ENCODE results near the gene FAM53C.

Gene FAM53C

GRCh38 chr5:138334867-138335447 is 3.1 kb upstream of the FAM53C start:
- Histone ChIP-seq H3K4me1 (peaks cover 39% of the 10 kb centered on the region), H3K9me3 (no peaks in the 10 kb centered on the region), H3K36me3 (no peaks in the 10 kb centered on the region), H4K20me1 (peaks cover 15% of the 10 kb centered on the region), H3K27ac (no peak overlapping the region), H3K4me3 (no peak overlapping the region), H3K27me3 (no peaks in the 10 kb centered on the region), H3K9ac (no peak overlapping the region), H3K4me2 (no peak overlapping the region)
- no peak for TF ChIP-seq Cebpa-rat (IDR thresholded peaks at IDR 0.05)

- peaks cover 43% of the 10 kb centered on the region for H3K4me1 ChIP-seq
- TF ChIP-seq Cebpa-rat (IDR thresholded peaks at IDR 0.05) = no peak
- H3K9me3 ChIP-seq = no peaks in the 10 kb centered on the region
Measured at GRCh38 chr5:138336952-138337684, 948 bp upstream of the FAM53C start.

GRCh38 chr5:138338411-138339090 is 485 bp downstream of the FAM53C start:
- peak overlapping the region; percentile 99 for H3K9ac ChIP-seq
- H4K20me1 ChIP-seq = peaks cover 46% of the 10 kb centered on the region
- H3K4me2 ChIP-seq = peak overlapping the region; percentile 90
- H3K36me3 ChIP-seq = peaks cover 31% of the 10 kb centered on the region
- H3K4me1 ChIP-seq = peaks cover 35% of the 10 kb centered on the region
- TF ChIP-seq Cebpa-rat (IDR thresholded peaks at IDR 0.05) = no peak
- no peaks in the 10 kb centered on the region for H3K9me3 ChIP-seq
- H3K27me3 ChIP-seq = no peaks in the 10 kb centered on the region
- peak overlapping the region; percentile 81 for H3K4me3 ChIP-seq
- peak overlapping the region; percentile 99 for H3K27ac ChIP-seq

More at GRCh38 chr5:138336952-138337684, 948 bp upstream of the FAM53C start:
- peak overlapping the region; percentile 99 for H3K27ac ChIP-seq
- H3K9ac ChIP-seq = peak overlapping the region; percentile 99
- peaks cover 17% of the 10 kb centered on the region for H3K36me3 ChIP-seq
- H3K4me2 ChIP-seq = peak overlapping the region; percentile 90
- no peaks in the 10 kb centered on the region for H3K27me3 ChIP-seq
- peak overlapping the region; percentile 81 for H3K4me3 ChIP-seq
- H4K20me1 ChIP-seq = peaks cover 36% of the 10 kb centered on the region

- no peaks in the 10 kb centered on the region for H3K9me3 ChIP-seq
- peak overlapping the region; percentile 90 for H3K4me2 ChIP-seq
- peaks cover 52% of the 10 kb centered on the region for H4K20me1 ChIP-seq
- TF ChIP-seq Cebpa-rat (IDR thresholded peaks at IDR 0.05) = no peak
- peak overlapping the region; percentile 99 for H3K27ac ChIP-seq
- peaks cover 35% of the 10 kb centered on the region for H3K4me1 ChIP-seq
- no peaks in the 10 kb centered on the region for H3K27me3 ChIP-seq
- H3K4me3 ChIP-seq = peak overlapping the region; percentile 81
- H3K9ac ChIP-seq = peak overlapping the region; percentile 99
- peaks cover 36% of the 10 kb centered on the region for H3K36me3 ChIP-seq
Measured at GRCh38 chr5:138339091-138339456, 1.0 kb downstream of the FAM53C start.

- peaks cover 40% of the 10 kb centered on the region for H3K36me3 ChIP-seq
- H3K9me3 ChIP-seq = no peaks in the 10 kb centered on the region
- no peaks in the 10 kb centered on the region for H3K27me3 ChIP-seq
- H3K4me1 ChIP-seq = peaks cover 35% of the 10 kb centered on the region
- peaks cover 55% of the 10 kb centered on the region for H4K20me1 ChIP-seq
- peak overlapping the region; percentile 90 for H3K4me2 ChIP-seq
- no peak for TF ChIP-seq Cebpa-rat (IDR thresholded peaks at IDR 0.05)
- peak overlapping the region; percentile 81 for H3K4me3 ChIP-seq
- H3K9ac ChIP-seq = peak overlapping the region; percentile 99
- H3K27ac ChIP-seq = peak overlapping the region; percentile 99
Measured at GRCh38 chr5:138339464-138339863, 1.4 kb downstream of the FAM53C start.

GRCh38 chr5:138340008-138340407 is 1.9 kb downstream of the FAM53C start:
- H4K20me1 ChIP-seq = peaks cover 61% of the 10 kb centered on the region
- peak overlapping the region; percentile 99 for H3K9ac ChIP-seq
- TF ChIP-seq Cebpa-rat (IDR thresholded peaks at IDR 0.05) = no peak
- H3K27ac ChIP-seq = 0 out of 2 replicates have a peak overlapping the region, but pooled peaks have one; percentile 99
- no peaks in the 10 kb centered on the region for H3K9me3 ChIP-seq
- peaks cover 46% of the 10 kb centered on the region for H3K36me3 ChIP-seq
- H3K4me1 ChIP-seq = peaks cover 35% of the 10 kb centered on the region
- peak overlapping the region; percentile 90 for H3K4me2 ChIP-seq
- peak overlapping the region; percentile 81 for H3K4me3 ChIP-seq
- H3K27me3 ChIP-seq = no peaks in the 10 kb centered on the region

- Histone ChIP-seq H3K27ac (no peak overlapping the region), H3K4me1 (peaks cover 16% of the 10 kb centered on the region), H3K4me2 (no peak overlapping the region), H3K9ac (no peak overlapping the region), H4K20me1 (peaks cover 93% of the 10 kb centered on the region), H3K9me3 (no peaks in the 10 kb centered on the region), H3K27me3 (no peaks in the 10 kb centered on the region), H3K4me3 (no peak overlapping the region), H3K36me3 (peaks cover 95% of the 10 kb centered on the region)
- no peak for TF ChIP-seq Cebpa-rat (IDR thresholded peaks at IDR 0.05)
Measured at GRCh38 chr5:138344887-138345622, 7.0 kb downstream of the FAM53C start.

- Histone ChIP-seq H3K4me1 (no peaks in the 10 kb centered on the region), H3K27ac (no peak overlapping the region), H4K20me1 (peaks cover 74% of the 10 kb centered on the region), H3K4me3 (no peak overlapping the region), H3K27me3 (no peaks in the 10 kb centered on the region), H3K4me2 (no peak overlapping the region), H3K9ac (no peak overlapping the region), H3K36me3 (peaks cover 92% of the 10 kb centered on the region), H3K9me3 (peaks cover 9% of the 10 kb centered on the region)
- TF ChIP-seq Cebpa-rat (IDR thresholded peaks at IDR 0.05) = no peak
Measured at GRCh38 chr5:138346889-138347288, 8.8 kb downstream of the FAM53C start.

GRCh38 chr5:138349852-138350562 is 11.9 kb downstream of the FAM53C start:
- Histone ChIP-seq H3K27ac (no peak overlapping the region), H3K9ac (no peak overlapping the region), H3K4me1 (peaks cover 10% of the 10 kb centered on the region), H3K4me2 (no peak overlapping the region), H4K20me1 (peaks cover 64% of the 10 kb centered on the region), H3K4me3 (no peak overlapping the region), H3K36me3 (peaks cover 64% of the 10 kb centered on the region), H3K27me3 (no peaks in the 10 kb centered on the region), H3K9me3 (peaks cover 13% of the 10 kb centered on the region)
- no peak for TF ChIP-seq Cebpa-rat (IDR thresholded peaks at IDR 0.05)
